GM19463 (cell line): ENCODE measurements around the gene TMEM256.
"Not testable (repeated sequence)": the region's sequence is repeated elsewhere in the genome, so short reads cannot be mapped to it uniquely, and the experiment has no call there.

ENCODE experiments used
- ATAC-seq: cut with Tn5 transposase; IDR thresholded peaks from one replicate; pipeline ENCODE4 v1.9.1; 2021; ENCODE audit warnings: mild to moderate bottlenecking, moderate library complexity; ENCODE audit not compliant: unreplicated experiment

Gene TMEM256

DNA sequence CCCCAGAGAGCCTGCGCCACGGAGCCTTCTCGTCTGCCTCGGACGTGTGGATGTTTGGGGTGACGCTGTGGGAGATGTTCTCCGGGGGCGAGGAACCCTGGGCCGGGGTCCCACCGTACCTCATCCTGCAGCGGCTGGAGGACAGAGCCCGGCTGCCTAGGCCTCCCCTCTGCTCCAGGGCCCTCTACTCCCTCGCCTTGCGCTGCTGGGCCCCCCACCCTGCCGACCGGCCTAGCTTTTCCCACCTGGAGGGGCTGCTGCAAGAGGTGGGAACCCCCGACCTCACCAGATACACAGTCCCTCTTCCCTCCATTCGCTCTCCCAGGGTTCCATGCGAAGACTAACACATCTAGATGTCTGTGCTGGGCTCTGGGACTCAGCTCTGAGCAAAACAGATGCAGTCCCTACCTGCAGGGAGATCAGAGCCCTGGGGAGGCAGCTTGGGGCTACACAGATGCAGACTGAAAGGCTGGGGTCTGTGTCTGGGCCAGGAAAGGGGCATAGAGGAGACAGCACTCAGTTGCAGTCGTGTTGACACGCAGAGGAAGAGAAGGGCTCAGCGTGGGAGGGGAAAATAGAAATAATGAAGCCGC, 19.3 kb downstream of the TMEM256 start:
- no peak for ATAC-seq

DNA sequence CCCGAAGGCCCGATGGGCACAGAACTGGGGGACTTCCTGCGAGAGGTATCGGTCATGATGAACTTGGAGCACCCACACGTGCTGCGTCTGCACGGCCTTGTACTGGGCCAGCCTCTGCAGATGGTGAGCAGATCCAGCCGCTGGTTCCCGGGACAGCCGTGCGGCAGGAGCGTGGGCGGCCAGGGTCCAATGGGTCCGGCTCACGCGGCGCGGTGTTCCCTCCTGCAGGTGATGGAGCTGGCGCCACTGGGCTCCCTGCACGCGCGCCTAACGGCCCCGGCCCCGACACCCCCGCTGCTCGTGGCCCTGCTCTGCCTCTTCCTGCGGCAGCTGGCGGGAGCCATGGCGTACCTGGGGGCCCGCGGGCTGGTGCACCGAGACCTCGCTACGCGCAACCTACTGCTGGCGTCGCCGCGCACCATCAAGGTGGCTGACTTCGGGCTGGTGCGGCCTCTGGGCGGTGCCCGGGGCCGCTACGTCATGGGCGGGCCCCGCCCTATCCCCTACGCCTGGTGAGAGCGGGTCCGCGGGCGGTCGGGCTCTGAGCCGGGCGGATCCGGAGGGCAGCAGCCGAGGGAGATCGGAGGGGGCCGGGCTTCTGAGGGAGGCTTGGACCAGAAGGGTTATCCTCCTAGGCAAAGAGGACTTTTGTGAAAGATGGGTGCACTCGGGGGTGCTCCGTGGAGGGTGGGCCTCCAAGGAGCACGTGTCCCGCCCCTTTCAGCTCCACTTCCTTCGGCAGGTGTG, 20.0 kb downstream of the TMEM256 start:
- no peak for ATAC-seq

DNA sequence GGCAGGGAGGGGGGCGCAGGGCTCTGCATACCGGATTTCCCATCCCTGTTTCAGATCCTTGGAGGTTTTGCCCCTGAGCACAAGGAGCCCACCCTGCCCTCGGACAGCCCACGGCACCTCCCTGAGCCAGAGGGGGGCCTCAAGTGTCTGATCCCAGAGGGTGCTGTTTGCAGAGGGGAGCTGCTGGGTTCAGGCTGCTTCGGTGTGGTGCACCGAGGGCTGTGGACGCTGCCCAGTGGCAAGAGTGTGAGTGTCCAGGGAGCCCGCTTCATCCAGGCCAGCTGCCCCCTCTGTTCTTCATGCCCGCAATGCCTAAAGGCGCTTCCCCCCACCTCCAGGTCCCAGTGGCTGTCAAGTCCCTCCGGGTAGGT, 20.5 kb downstream of the TMEM256 start:
- no peak for ATAC-seq

DNA sequence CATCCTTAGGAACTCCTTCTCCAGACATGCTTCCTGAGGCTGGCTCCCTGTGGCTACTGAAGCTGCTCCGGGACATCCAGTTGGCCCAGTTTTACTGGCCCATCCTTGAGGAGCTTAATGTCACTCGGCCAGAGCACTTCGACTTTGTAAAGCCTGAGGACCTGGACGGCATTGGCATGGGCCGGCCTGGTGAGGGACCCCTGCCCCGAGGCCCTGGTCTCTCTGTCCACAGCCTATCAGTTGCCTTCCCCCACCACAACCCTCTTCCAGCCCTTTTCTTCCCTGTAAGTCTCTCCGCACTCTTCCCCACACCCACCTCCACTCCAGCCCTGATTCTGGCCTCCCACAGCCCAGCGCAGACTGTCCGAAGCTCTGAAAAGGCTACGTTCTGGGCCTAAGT, 21.0 kb downstream of the TMEM256 start:
- no peak for ATAC-seq

DNA sequence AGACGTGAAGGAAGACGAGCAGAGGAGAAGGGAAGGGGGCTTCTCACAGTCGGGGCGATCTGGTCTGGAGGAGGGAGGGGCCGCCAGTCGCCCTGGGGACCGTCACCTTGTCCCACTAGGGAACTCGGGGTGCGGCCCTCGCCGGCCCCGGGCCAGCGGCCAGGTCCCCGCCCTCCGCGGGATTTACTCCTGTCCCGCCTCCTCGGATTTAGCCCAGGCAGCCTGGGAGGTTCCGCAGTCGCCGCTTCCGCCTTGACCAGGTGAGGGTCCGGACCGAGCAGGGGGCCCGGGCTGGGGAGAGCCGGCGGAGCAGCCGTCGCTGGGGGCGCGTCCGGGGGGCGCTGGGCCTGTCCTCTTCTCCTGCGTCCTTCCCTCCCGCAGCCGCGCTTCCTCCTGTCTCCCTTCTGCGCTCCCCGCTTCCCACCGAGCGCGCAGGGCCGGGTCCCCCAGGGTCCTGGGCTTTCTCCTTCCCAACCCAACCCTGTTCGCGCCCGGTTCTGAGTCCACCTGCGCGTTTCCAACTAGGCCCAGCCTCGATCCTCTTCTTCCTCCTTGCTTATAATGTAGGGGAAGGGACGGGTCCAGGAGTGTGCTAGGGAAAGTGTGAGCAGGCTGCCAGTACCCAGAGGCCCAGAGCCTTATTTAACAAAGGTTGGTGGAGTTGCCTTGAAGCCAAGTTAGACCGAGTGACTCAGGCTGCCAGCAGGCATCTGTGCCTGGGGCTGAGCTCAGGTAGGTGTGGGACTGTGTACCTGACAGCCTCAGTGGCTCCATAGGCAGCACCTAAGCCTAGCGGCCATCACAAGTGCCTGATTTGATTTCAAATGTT, 22.8 kb downstream of the TMEM256 start, which contains the start of gene TNK1:
TNK1 (plus strand) TSS at position 235 of the 829 bp plus-strand sequence. CDS start 1,838 bp downstream, outside the sequence.
- ATAC-seq: no peak

DNA sequence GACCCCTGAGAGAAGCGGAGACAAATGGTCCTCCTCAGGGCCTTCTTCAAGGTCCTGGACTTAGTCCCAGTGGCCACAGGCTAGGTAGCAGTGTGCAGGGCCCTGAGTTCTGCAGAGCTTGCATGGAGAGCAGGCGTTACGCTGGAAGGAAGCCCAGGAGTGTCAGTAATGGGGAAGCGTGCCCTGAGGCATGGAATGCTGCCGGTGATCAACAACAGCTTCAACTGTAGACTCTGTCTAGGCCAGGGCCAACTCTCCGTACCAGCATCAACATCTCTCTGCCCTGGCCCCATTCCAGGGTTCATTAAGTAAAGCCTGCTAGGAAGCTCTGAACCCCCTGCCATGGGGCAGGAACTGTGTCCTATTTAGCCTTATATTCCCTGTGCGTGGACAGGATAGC, 23.6 kb downstream of the TMEM256 start:
- ATAC-seq: no peak

DNA sequence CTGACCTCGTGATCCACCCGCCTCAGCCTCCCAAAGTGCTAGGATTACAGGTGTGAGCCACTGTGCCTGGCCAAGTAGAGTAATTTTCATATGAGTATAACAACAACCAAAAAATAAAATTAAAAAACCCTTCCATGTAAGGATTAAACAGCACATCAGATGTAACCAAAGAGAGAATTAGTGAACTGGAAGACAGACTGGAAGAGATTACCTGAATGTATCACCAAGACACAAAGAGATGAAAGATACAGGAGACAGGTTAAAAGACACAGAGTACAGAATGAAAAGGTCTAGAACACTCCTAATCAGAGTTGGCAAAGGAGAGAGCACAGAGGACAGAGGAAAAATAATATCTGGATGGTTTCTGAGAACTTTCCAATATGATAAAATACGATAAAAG, 24.8 kb downstream of the TMEM256 start:
- ATAC-seq: no peak

DNA sequence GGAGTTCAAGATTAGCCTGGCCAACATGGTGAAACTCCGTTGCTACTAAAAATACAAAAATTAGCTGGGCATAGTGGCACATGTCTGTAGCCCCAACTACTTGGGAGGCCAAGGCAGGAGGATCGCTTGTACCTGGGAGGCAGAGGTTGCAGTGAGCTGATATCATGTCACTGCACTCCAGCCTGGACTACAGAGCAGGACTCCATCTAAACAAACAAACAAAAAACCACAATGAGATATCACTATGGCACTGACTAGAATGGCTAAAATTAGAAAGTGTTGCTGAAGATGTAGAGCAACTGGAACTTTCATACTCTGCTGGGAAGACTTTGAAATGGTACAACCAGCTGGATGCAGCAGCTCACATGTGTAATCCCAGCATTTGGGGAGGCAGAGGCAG, 29.5 kb downstream of the TMEM256 start:
- no peak for ATAC-seq

DNA sequence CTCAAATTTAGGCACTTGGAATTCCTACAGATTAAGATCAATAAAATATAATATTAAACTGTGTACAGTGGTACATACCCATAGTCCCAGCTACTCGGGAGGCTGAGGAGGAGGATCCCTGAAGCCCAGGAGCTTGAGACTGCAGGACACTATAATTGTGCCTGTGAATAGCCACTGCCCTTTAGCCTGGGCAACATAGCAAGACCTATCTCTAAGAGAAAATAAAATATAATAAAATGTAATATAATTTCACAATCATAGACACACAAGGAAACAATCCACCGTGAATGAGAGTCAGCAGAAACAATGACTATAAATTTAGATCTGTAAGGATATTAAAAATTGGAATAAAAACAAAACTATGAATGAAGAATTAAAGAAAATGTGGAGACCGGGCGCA, 33.0 kb downstream of the TMEM256 start:
- ATAC-seq: no peak

DNA sequence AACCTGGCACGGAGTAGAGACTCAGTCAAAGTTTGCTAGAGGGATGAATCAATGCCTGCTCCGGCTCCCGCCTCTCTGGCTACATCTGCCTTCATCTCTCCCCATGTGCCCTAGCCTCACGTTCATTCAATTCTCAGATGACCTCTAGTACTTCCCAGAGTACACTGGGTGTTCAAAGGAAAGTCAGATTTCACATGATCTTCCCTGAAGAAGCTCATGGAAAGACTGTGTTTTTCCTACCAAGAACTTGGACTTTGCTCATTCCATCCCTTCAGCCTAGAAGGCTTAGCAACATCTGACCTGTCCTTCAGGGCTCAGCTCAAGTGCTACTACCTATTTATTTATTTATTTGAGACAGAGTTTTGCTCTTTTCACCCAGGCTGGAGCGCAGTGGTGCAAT, 34.1 kb downstream of the TMEM256 start:
- ATAC-seq: no peak

DNA sequence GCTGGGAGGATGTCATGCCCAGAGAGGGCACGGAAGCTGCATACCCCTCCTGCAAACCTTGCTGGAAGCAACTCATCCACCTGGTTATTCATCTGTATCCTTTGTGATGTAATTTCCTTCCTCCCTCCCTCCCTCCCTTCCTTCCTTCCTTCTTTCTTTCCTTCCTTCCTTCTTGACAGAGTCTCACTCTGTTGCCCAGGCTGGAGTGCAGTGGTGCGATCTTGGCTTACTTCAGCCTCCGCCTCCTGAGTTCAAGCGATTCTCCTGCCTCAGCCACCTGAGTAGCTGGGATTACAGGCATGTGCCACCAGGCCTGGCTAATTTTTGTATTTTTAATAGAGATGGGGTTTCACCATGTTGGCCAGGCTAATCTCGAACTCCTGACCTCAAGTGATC, 35.3 kb downstream of the TMEM256 start:
- ATAC-seq: not testable (repeated sequence)

DNA sequence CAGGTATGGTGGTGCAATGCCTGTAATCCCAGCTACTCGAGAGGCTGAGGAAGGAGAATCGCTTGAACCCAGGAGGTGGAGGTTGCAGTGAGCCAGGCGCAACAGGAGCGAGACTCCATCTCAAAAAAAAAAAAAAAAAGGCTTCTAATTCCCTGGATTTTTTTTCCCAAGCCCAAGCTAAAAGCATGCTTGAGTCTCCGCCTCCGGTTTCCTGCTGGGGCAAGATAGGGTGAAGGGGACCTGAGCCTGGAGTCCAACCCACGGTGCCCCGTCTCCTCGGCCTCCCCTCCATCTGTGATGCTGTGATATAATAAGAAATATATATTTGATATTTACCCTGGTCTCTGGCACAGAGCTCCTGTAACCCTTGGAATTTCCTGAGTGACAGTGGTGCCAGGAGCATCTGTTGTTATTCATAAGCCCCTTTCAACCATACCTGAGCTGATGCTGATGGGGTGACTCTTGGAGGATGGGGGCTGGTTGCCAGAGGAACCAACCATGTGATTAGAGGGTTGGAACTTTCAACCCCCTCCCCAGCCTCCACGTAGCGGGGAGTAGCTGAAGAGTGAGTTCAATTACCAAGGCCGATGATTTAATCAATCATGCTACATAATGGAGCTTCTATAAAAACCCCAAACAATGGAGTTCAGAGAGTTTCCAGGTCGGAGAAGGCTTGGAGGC, 35.8 kb downstream of the TMEM256 start:
- no peak for ATAC-seq

DNA sequence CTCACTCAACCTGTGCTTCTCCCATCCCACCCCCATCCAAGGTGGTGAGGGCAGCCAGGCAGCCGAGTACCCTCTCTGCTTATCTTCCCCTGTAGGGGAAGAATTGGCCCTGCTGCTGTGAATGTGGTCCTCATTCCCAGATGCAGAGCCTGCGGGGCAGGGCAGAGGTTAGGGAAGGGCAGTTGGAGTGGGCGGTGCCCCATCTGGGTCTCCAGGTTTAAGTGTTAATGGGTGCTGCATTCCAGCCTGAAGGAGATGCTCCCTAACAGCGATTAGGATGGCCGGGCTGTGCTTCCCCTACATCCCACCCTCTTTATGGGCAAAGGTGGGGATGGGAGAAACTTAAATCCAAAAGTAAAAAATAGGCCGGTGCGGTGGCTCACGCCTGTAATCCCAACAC, 36.8 kb downstream of the TMEM256 start:
- no peak for ATAC-seq

DNA sequence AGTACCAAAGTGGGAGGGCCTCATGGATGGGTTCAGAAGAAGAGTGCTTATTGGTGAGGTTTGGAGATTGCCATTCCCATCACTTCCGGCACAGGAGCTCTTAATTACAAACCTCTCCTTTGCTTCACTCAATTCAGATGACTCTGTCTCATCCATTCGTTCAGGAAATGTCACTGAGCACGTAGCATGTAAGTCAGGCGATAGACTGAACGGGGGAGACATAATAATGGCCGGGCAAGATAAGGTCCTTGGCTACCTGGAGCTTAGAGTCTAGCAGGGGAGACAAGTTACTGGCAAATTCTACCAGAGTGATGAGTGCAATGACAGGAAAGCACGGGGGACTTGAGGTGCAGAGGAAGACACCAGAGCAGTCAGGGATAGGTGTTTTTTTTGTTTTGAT, 37.9 kb downstream of the TMEM256 start:
- ATAC-seq: not testable (repeated sequence)

DNA sequence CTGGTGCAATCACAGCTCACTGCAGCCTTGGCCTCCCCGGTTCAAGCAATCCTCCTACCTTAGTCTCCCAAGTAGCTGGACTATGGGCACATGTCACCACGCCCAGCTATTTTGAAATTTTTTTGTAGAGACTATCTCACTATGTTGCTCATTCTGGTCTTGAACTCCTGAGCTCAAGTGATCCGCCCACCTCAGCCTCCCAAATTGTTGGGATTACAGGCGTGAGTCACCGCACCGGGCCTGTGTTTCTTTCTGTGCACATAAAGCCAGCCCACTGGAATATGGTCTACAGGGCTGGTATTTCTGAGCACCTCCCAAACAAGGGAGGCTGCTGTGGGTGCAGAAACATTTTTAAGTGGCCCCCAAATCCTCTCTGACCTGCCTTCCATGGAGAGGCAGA, 40.6 kb downstream of the TMEM256 start:
- ATAC-seq: no peak

DNA sequence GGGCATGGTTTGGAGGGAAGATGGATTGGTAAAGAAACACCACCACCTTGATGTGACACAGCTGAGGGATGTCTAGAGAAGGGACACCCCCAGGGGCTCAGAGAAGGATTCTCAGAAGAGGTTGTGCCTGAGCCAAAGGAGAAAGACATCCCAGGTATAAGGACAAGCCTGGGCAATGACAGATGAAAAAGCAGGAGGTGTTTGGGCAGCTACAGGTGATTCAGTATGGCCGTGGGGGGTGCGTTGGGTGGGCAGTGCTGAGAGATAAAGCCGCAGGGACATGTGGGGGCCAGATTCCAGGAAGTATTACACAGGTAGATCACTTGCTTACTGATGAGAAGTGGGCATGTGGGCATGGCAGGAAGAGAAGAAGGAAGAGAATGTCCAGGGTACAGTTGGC, 42.0 kb downstream of the TMEM256 start:
- no peak for ATAC-seq

DNA sequence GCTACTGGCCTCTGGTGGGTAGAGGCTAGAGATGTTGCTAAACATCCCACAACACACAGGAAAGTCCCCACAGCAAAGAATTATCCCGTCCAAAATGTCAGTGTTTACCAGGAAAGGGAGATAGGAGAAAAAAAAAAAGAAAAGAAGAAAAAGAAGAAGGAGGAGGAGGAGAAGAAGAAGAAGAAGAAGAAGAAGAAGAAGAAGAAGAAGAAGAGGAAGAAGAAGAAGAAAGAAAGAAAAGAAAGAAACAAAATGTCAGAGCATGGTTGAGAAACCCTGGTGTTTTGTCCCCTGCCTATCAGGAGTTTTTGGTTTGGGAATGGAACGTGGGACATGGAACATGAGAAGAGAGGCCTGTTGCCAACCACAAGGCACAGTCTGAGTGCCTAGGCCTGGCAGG, 46.5 kb downstream of the TMEM256 start:
- no peak for ATAC-seq

DNA sequence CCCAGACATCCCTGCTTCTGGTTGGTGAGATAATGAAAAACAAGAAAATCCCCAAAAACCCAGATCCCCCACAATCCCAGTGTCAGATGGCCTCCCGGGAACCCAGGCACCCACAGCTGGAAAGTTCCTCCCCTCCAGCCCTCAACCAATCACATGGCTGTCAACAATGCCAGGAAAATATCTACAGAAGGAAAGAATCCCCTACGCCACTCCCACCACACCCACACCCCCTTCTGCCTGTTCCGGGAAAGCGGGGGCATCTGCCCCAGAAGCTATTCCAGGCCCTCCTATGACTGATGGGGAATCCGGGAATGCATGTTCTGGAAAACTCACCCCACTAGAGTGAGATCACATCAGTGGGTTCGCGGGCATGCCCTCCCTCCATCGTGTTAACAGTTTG, 47.1 kb downstream of the TMEM256 start:
- ATAC-seq: no peak

DNA sequence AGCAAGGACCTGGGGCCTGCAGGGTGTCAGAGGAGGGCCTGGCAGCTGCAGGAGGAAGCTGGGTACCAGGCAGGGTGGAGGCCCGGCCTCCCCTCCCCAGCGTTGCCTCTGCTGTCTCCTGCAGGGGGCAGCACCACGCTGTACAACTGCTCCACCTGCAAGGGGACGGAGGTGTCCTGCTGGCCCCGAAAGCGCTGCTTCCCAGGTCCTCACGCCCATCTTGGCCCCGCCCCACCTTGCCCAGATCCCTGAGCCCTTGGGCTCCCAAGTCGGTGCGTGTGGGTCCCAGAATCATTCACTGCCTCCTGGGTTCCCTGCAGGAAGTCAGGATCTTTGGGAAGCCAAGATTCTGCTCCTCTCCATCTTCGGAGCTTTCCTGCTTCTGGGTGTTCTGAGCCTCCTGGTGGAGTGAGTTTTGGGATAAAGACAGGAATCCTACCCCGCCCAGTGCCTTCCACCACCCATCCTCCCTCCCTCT, 47.8 kb downstream of the TMEM256 start:
- ATAC-seq: no peak

DNA sequence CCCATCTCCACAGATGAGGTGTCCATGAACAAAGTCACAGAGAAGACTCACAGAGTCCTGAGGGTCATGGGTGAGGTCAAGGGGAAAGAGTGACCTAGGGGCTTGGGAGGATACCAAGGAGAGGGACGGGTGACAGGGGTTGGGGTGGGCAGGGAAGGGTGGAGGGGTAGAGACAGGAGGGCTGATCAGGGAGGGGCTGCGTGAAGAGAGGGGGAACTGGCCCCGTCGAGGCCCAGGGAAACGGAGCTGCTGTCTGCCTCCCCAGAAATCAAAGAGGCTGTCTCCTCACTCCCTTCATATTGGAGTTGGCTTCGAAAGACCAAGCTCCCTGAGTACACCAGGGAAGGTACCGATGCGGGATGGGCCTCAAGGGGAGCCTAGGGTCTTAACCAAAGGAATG, 48.3 kb downstream of the TMEM256 start:
- no peak for ATAC-seq

DNA sequence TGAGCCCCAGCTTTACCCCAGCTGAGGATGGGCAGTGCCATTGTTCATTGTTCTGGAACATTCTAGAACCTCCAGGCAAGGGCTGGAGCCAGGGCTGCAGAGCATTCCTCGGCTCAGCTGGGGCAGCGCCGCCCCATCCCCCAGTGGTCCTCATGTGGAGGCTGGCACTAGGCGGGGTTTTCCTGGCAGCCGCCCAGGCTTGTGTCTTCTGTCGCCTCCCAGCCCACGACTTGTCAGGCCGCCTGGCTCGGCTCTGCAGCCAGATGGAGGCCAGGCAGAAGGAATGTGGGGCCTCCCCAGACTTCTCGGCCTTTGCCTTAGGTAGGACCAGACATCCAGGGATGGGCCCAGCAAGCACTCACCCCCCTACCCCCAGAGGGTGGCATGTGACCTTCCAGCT, 48.8 kb downstream of the TMEM256 start, which contains the start of gene TMEM95:
TMEM95 (plus strand) TSS at position 104 of the 400 bp plus-strand sequence; CDS start at position 153, 49 bp downstream.
- ATAC-seq: no peak
